HG02678 (cell line): ENCODE measurements around the gene STX3.
"Not testable (repeated sequence)": the region's sequence is repeated elsewhere in the genome, so short reads cannot be mapped to it uniquely, and the experiment has no call there.

Experiments used
- ATAC-seq: cut with Tn5 transposase; IDR thresholded peaks from one replicate; pipeline ENCODE4 v1.9.1; 2021; ENCODE audit warnings: mild to moderate bottlenecking, moderate library complexity; ENCODE audit not compliant: unreplicated experiment

Gene STX3

DNA sequence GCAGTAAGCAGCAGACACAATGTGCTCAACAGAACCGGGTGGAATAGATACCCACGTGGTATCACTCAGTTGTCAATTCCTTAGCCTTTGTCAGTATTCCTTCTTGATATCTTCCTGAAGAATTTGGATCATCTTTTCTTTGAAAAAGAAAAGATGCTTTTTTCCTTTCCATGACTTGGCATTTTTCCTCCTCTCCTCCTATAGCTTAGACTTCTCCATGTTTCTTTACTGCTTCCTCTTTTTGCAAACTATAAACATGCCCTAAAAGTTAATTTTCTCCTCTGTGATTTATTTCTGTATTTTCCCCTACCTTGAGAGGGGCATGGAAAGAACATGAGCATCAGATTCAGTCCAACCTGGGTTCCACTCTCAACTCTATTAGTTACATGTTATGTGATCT lies 78.4 kb downstream of the STX3 start:
- no peak for ATAC-seq

- ATAC-seq: no peak
Measured at GRCh38 chr11:59839615-59840014, 84.4 kb downstream of the STX3 start.

DNA sequence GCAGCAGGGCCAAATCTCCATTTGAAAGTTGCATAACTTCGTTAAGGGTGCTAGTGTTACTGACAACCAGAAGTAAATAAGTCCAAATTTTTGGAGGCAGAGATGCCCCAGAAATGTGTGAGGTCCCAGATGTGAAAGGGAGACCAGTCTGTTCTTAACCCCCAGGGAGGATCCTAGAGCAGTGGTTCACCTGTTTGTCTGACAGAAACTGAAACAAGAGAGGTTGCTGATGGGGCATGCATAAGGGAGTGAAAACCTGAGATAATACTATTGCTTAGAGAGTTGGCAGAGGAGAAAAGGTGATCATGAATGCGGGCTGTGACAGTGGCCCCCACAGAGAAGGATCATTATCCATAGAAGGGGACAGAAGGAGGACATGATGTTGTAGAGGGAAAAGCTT lies 86.3 kb downstream of the STX3 start:
- no peak for ATAC-seq

DNA sequence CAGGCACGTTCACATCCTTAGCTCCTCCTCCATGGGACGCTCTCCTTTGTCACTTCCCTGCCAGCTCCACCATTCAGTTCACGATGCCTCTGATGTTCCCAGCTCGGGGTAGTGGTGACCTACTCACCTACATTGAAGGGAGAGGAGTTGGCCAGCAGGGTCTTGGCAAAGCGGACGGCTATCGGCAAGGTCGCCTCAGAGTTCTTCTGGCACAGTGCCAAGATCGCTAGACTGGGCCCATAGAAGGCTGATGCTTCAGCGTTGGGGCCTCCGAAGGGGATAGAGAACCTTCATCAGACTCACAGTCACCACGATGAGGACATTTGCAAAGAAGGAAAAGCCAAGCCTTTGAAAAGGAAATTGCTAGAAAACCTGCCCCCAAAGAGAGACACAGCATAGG lies 87.1 kb downstream of the STX3 start:
- no peak for ATAC-seq

DNA sequence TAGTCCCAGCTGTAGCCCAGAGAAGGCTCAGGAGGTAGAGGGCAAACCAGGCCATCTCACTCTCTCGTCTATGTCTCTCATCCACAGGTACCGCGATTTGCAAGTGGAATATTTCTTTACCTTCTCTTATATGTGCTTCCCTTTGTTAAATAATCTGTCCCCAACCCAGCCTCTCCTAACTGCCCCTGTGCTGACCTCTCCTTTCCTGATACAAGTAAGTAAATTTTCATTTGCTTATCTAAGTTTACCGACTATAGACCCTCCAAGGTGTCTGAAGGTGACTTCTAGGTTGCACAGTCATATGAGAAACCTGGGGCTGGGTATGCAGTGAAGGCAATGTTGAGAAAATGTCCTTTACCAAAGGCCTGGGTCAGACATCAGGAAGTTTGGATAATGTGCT lies 90.2 kb downstream of the STX3 start, which contains the start of gene CBLIF:
Gene CBLIF, minus strand, starts transcription at position 101 of the 400 bp plus-strand sequence. Its CDS starts 46 bp downstream, at position 55.
- ATAC-seq: no peak

DNA sequence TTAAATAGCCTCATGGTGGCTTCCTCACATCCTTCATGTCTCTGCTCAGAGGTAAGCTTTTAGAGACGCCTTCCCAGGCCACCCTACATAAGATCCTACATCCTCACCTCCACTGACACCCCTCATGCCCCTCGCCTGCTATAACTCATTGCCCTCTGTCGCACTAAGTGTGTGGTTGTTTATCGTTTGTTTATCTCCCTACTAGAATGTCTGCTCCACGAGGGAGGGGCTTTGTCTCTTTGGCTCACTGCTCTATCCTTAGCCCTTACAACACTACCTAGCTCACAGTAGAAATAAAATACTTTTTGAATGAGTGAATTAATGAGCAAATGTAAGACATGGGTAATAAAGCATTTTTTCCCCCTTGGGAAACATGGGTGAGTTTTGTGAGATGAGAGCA lies 91.4 kb downstream of the STX3 start:
- ATAC-seq: no peak

DNA sequence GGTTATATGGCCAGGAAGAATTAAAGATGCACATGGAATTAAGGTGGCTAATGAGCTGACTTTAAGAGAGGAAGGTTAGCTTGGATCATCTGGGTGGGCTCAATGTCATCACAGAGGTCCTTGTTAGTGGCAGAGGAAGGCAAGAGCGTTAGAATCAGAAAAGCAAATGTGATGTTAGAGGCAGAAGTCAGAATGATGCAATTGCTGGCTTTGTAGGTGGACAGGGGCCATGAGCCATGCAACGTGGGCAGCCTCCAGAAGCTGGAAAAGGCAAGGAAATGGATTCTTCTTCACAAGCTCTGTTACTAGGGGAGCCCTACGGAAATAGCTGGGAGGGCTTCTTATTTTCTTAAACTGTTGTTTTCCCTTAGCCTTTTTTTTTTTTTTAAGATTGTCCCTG lies 92.5 kb downstream of the STX3 start:
- ATAC-seq: no peak

DNA sequence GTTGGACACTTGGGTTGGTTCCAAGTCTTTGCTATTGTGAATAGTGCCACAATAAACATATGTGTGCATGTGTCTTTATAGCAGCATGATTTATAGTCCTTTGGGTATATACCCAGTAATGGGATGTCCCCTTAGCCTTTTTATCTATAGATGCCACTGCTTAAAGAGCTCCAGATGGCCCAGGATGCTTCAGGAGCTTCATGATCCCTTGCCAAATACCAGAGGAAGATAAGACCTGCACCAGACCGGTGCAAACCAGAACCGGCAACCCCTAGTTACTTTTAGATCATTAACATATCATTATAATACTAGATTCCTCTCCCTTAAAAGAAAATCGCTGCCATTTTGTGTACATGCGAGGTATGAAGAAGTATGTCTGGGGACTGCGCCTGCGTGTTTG lies 93.3 kb downstream of the STX3 start:
- not testable (repeated sequence) for ATAC-seq

- ATAC-seq: no peak
Measured at GRCh38 chr11:59849129-59849528, 94.0 kb downstream of the STX3 start.

DNA sequence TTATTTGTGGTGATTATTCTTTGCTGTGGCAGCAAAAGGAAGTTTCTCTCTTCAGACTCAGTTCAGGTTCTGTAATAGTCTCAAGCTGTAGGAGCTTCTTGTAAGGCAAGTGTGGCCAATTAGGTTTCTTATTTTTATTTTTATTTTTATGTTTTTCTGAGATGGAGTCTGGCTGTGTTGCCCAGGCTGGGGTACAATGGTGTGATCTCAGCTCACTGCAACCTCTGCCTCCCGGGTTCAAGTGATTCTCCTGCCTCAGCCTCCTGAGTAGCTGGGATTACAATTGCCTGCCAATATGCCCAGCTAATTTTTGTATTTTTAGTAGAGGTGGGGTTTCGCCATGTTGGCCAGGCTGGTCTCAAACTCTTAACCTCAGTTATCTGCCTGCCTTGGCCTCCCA lies 94.4 kb downstream of the STX3 start:
- not testable (repeated sequence) for ATAC-seq

GRCh38 chr11:59851416-59851815 lies 96.2 kb downstream of the STX3 start:
- not testable (repeated sequence) for ATAC-seq

GRCh38 chr11:59854871-59855270 lies 99.7 kb downstream of the STX3 start:
- ATAC-seq: no peak
